Right lobe of liver (tissue), 6 donors: ENCODE data around the gene RADIL. TPM values are rescaled to one million over a fixed set of nuclear protein-coding genes. Genes with fewer than 3 reads are reported as not detected.
A peak's percentile ranks its signal among the peaks of the same experiment; 100 is the strongest.

ENCODE experiments used
- ATAC-seq, 4 donors: fragments of 200-7000 bp; cut with Tn5 transposase; one replicate each; pipeline ENCODE4 v1.9.1; 2020; ENCODE audit warnings: mild to moderate bottlenecking in 4 of 4, moderate library complexity in 4 of 4
- DNase-seq, 3 donors: peaks; one replicate each; pipeline ENCODE4 v3.0.0-alpha.2; 2020
- H3K27ac ChIP-seq, 3 donors: fragments of 200-600 bp; one replicate each; pipeline ENCODE4 v1.8.0; 2022
- H3K27me3 ChIP-seq, 2 donors: fragments of 200-600 bp; one replicate each; pipeline ENCODE4 v1.8.0; 2022
- H3K36me3 ChIP-seq, 4 donors: fragments of 200-600 bp; sonication (generic) in 1 of 4; one replicate each; pipeline versions ENCODE4 v1.5.1 to v1.8.0; 2017 to 2022; ENCODE audit warnings: control low read depth in 1 of 4
- H3K4me1 ChIP-seq, 4 donors: fragments of 200-600 bp; sonication (generic) in 1 of 4; one replicate each; pipeline versions ENCODE4 v1.5.1 to v1.8.0; 2017 to 2022; ENCODE audit warnings: control low read depth in 1 of 4
- H3K4me3 ChIP-seq, 3 donors: fragments of 200-600 bp; one replicate each; pipeline ENCODE4 v1.8.0; 2022
- H3K9me3 ChIP-seq, 4 donors: fragments of 200-600 bp; sonication (generic) in 1 of 4; one replicate each; pipeline versions ENCODE4 v1.5.1 to v1.8.0; 2017 to 2022; ENCODE audit warnings: control low read depth in 1 of 4
- CTCF ChIP-seq, 4 donors: fragments of 200-600 bp in 3 of 4; fragments of 450-650 bp in 1 of 4; IDR thresholded peaks; one replicate each; pipeline versions ENCODE4 v1.5.1 to v1.8.0; 2016 to 2022; ENCODE audit warnings: antibody characterized with exemption in 4 of 4, mild to moderate bottlenecking in 2 of 4
- POLR2A ChIP-seq: fragments of 450-650 bp; IDR thresholded peaks from one replicate; pipeline ENCODE4 v1.6.1; 2017; ENCODE audit warnings: antibody characterized with exemption, mild to moderate bottlenecking
- WGBS: methylation state at CpG from one replicate; pipeline ENCODE4 v1.1.6; 2018; ENCODE audit warnings: low coverage, low lambda C conversion rate; ENCODE audit not compliant: insufficient coverage; ENCODE audit errors: missing lambda C conversion rate; 5-methylcytosine and 5-hydroxymethylcytosine counted together
- intact Hi-C, 2 donors: fragments of 100-400 bp; cut with DNase I; formaldehyde crosslinking; loops; one replicate each; pipeline versions ENCODE4 v1.11.2 to v1.14.1; 2022
- total RNA-seq, 6 experiments: library from RNA; depleted of rRNA in 2 of 6; stranded (reverse); fragments of >200 nt in 2 of 6; fragmentation: NEBNext Ultra II Directional in 3 of 6; extraction: Animal tissue kit (Norgen Biotek cat#: 25700) in 3 of 6; gene quantifications; one replicate each; pipeline versions ENCODE4 v1.1.0 to v1.2.4, GENCODE V29; 2016 to 2023
- donor health status: DM: no; HTN: yes; CAD: no.
- donor health status: DM: no; HTN: no; CAD: no.
- donor health status: DM: no; HTN: no; CAD: no.
- donor health status: DM: no; HTN: yes; CAD: no.
- donor health status: DM: no; HTN: yes; CAD: no.

Gene RADIL
- total RNA-seq, 6 experiments from 2014 or later: 0.20 to 1.6 (median 0.34) TPM; not detected in 2

GRCh38 chr7:4763794-4764185 is 119.7 kb downstream of the RADIL start:
- 100% methylated on average over 2 of the region's 21 CpGs for WGBS
- ATAC-seq (no peak), DNase-seq (no peak)
- intact Hi-C loops: no loop called here
- peaks cover 0 to 43% (median 19%) of the 10 kb centered on the region in 4 donors for H3K36me3 ChIP-seq
- H3K27ac ChIP-seq: no peak overlapping the region
- no peaks in the 10 kb centered on the region for H3K9me3 ChIP-seq
- TF ChIP-seq CTCF (IDR thresholded peaks at IDR 0.05) (no peak), POLR2A (no peak)
- H3K4me1 ChIP-seq: no peaks in the 10 kb centered on the region
- no peaks in the 10 kb centered on the region for H3K27me3 ChIP-seq
- H3K4me3 ChIP-seq: no peak overlapping the region

GRCh38 chr7:4763091-4763793 is 120.3 kb downstream of the RADIL start:
- 99% methylated on average over 10 of the region's 32 CpGs for WGBS
- no peaks in the 10 kb centered on the region for H3K27me3 ChIP-seq

GRCh38 chr7:4762121-4763055 is 121.1 kb downstream of the RADIL start:
- no peak for TF ChIP-seq CTCF (IDR thresholded peaks at IDR 0.05)
- TF ChIP-seq POLR2A: no peak
- Histone ChIP-seq H3K36me3 (peaks cover 0 to 56% (median 24%) of the 10 kb centered on the region in 4 donors), H3K27ac (no peak overlapping the region), H3K9me3 (no peaks in the 10 kb centered on the region), H3K27me3 (no peaks in the 10 kb centered on the region), H3K4me3 (no peak overlapping the region), H3K4me1 (no peaks in the 10 kb centered on the region)
- peak in 1 of 4 donors; percentile 4 for ATAC-seq
- no peak for DNase-seq
- WGBS: 88% methylated on average over 10 of the region's 54 CpGs
- intact Hi-C loops: no loop called here

More at GRCh38 chr7:4763091-4763793, 120.3 kb downstream of the RADIL start:
- Histone ChIP-seq H3K27ac (no peak overlapping the region), H3K4me3 (no peak overlapping the region), H3K36me3 (peaks cover 0 to 48% (median 20%) of the 10 kb centered on the region in 4 donors), H3K9me3 (no peaks in the 10 kb centered on the region), H3K4me1 (no peaks in the 10 kb centered on the region)
- intact Hi-C loops: no loop called here
- ATAC-seq (no peak), DNase-seq (no peak)
- TF ChIP-seq POLR2A (no peak), CTCF (IDR thresholded peaks at IDR 0.05) (no peak)

- TF ChIP-seq POLR2A (no peak), CTCF (IDR thresholded peaks at IDR 0.05) (no peak)
- 97% methylated on average over 11 of the region's 26 CpGs for WGBS
- H3K4me1 ChIP-seq: no peaks in the 10 kb centered on the region
These were observed 122.6 kb downstream of the RADIL start for GRCh38 chr7:4760952-4761351.

More at GRCh38 chr7:4760952-4761351, 122.6 kb downstream of the RADIL start:
- Histone ChIP-seq H3K36me3 (peaks cover 0 to 70% (median 24%) of the 10 kb centered on the region in 4 donors), H3K27me3 (no peaks in the 10 kb centered on the region), H3K4me3 (no peak overlapping the region), H3K27ac (no peak overlapping the region), H3K9me3 (no peaks in the 10 kb centered on the region)
- no peak for ATAC-seq
- peak in 1 of 3 donors; percentile 42 for DNase-seq
- intact Hi-C loops: no loop called here
